GM18861 (cell line): Measurements from ENCODE around the gene MYBPC3.

Experiments
- ATAC-seq: cut with Tn5 transposase; IDR thresholded peaks from one replicate; pipeline ENCODE4 v1.9.1; 2021; ENCODE audit not compliant: unreplicated experiment

MYBPC3 gene

GRCh38 chr11:47352556-47352955 is at the start of gene MYBPC3:
TSS of gene MYBPC3 (minus strand) at chr11:47352702. CDS start at chr11:47352647, 55 bp downstream.
- no peak for ATAC-seq

- ATAC-seq: peak; percentile 83
Measured at GRCh38 chr11:47400768-47401279, 48.3 kb upstream of the MYBPC3 start.

GRCh38 chr11:47399860-47400767 is 47.6 kb upstream of the MYBPC3 start:
- no peak for ATAC-seq

DNA sequence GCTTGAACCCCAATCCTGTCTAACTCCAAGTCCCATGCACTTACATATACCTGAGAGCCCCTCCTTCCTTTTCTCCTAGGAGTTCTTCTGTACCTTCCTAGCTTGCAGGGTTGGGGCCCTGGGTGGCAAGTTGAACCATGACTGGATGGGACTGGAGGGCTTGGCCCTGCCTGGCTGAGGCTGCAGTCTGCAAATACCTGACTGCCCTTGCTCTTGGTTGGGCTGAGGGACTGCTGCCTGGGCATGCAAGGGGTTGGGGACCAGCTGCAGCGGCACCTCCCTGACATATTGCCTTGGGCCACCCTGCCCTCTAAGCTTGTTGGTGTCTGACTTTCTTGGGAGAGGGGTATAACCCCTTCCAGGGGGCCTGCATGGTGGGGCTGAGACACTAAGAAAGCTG is 46.0 kb upstream of the MYBPC3 start:
- no peak for ATAC-seq

GRCh38 chr11:47398011-47398410 is 45.5 kb upstream of the MYBPC3 start:
- ATAC-seq: no peak

- ATAC-seq: no peak
Measured at GRCh38 chr11:47396049-47396320, 43.5 kb upstream of the MYBPC3 start.

DNA sequence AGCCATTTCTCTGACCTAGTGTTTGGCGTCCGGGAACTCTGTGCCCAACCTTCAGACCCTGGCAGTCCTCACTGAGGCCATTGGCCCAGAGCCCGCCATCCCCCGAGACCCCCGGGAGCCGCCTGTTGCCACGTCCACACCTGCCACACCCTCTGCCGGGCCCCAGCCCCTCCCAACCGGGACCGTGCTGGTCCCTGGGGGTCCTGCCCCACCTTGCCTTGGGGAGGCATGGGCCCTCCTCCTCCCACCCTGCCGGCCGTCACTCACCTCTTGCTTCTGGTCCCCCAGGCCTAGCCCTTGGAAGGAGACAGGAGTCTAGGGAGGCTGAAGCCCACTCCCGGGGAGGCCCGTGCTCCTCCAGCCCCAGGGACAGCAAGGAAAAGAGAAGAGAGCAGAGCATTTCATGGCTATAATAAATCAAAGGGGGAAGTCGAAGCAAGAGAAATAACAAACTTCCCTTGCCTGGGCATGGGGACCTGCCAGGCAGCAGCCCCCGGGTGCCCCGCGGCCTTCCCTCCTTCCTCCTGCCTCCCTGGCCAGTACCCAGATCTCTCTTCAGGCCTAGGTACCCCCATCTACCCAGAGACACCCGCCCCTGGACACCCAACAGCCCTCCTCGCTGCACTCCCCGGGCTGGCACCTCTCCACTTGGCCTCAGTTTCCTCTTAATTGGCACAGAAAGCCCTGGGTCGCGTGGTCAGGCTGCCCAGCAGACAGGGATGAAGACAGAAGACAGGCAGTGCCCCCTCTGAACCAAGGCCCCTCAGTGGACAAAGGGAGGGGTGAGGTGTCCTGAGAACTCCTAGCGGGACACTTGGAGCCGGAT is 42.9 kb upstream of the MYBPC3 start:
- no peak for ATAC-seq

DNA sequence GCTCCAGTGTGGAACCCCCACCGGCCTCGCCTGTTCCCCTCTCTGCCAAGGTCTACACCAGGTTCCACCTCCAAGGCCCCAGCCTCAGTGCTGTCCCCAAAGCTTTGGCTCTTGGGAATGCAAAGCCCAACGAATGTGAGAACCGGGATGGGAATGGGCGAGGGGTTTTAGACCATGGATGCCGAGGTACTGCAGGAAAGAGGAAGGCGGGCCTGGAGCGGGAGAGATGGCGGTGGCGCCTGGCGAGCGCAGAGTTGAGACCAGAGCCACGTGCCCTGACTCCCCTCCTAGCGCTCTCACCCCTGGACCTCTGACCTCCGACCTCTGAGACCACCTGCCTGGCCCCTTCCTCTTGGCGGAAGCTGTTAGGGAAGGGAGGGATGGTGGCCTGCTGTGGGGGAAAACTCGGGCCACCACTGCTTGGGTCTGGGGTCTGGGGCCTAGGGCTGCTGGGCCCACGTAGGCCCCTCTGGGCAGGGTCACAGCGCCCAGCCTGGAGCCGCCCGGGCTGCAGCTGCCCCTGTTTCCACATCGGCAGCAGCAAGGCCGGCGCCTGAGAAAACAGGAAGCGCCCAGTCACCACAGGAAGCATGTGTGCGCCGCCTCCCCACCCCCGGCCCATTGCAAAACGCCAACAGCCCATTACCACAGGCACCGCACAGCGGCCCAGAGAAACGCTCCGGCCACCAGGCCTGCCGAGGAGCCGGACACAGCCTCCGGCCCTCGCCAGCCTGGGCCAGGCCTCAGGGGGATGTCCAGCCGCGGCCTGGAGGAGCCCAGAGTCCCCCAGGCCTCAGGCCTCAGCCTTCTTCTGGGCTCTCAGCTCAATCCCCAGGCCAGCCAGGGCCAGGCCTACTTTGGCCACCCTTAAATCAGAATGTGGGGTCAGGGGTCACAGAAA is 42.1 kb upstream of the MYBPC3 start:
- no peak for ATAC-seq

DNA sequence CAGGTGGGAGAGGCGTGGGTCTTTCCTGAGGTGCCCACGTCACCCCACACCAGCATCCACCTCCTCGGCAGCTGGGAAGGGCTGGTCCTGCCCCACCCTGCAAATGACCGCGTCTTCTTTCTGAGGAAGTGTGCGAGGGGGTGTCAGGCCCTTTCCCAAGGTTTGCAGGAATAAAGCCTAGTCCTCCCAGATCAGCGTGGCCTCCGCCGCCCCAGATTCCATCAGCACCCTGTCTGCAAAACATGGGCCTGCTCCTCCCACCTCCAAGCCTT is 41.5 kb upstream of the MYBPC3 start:
- no peak for ATAC-seq

GRCh38 chr11:47393163-47394049 is 40.9 kb upstream of the MYBPC3 start:
- no peak for ATAC-seq

- no peak for ATAC-seq
Measured at GRCh38 chr11:47392546-47393162, 40.2 kb upstream of the MYBPC3 start.

- no peak for ATAC-seq
Measured at GRCh38 chr11:47391711-47392432, 39.4 kb upstream of the MYBPC3 start.

- ATAC-seq: no peak
Measured at GRCh38 chr11:47391077-47391583, 38.6 kb upstream of the MYBPC3 start.

DNA sequence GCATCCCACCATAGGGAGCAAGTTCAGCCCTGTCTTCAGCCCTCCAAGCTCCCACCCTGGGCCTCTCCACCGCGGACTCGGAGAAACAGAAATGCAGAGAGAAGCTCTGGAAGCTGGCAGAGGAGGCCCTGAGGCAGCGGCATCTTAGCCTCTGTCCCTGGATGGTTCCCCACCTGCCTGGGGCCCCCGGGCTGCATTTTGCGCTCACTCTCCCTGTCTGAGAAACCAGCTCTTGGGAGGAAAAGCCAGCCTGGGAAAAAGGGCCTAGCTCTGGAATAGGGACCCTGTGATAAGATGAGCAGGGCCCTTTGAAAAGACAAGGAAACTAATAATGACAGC is 37.9 kb upstream of the MYBPC3 start:
- no peak for ATAC-seq

- no peak for ATAC-seq
Measured at GRCh38 chr11:47389577-47390421, 37.3 kb upstream of the MYBPC3 start.

DNA sequence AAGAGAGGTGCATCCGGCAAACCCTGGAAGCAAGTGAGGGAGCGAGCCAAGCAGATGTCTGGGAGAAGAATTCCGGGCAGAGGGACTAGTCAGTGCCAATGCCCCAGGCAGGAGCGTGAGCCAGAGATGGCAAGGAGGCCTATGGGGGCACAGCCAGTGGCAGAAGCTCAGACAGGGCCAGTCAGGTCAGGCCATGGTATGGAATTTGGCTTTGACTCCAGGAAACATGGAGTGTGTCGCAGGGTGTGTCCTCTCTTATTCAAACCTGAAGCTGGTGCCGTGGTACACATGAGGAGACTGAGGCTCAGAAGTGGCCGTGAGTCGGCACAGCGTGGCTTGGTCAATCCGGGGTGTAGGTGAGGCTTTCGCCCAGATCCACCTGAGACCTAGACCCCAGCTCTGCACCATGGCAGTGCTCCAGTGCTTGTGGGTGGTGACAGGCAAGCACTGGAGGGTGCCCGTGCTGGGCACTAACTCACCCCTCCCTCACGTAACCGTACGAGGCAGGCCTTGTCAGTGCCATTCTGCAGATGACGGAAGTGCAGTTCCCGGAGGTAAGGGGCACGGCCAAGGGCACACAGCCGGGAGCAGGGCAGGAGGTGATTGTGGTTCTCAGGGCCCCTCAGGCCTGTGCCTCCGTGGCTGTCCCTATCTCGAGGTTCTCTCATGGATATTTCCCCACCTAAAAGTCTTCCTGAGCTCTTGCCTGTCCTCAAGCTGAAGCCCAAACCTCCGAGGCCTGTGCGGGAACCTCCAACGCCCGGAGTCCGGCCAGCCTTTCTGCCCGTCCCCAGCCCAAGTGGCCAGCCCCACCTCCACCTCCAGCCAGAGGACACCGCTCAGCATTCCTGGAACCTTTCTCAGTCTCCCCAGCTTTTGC is 36.4 kb upstream of the MYBPC3 start:
- no peak for ATAC-seq
